Osteoblast (primary cell): ENCODE data around the gene CCL11. TPM values are rescaled to one million over a fixed set of nuclear protein-coding genes. Genes with fewer than 3 reads are reported as not detected.

Source experiments
- DNase-seq: peaks from one replicate; pipeline ENCODE4 v3.0.0; 2011; ENCODE audit warnings: low spot score, mixed read lengths; ENCODE audit not compliant: insufficient read length; ENCODE audit errors: missing footprints
- H2AFZ ChIP-seq: 2 replicates; pipeline ENCODE4 v1.6.0; 2011; ENCODE audit warnings: mild to moderate bottlenecking, low read length
- H3K27ac ChIP-seq: 2 replicates; pipeline ENCODE4 v1.5.1; 2011; ENCODE audit warnings: mild to moderate bottlenecking, low read depth, low read length, moderate library complexity
- H3K27me3 ChIP-seq: 2 replicates; pipeline ENCODE4 v1.6.0; 2012; ENCODE audit warnings: mild to moderate bottlenecking, control low read depth, inconsistent platforms, low read length, moderate library complexity; ENCODE audit not compliant: insufficient read depth
- H3K36me3 ChIP-seq: 2 replicates; pipeline ENCODE4 v1.5.1; 2011; ENCODE audit warnings: mild to moderate bottlenecking, low read length, control low read depth, moderate library complexity; ENCODE audit not compliant: insufficient read depth
- H3K4me1 ChIP-seq: 2 replicates; pipeline ENCODE4 v1.5.1; 2011; ENCODE audit warnings: mild to moderate bottlenecking, low read length, control low read depth, moderate library complexity; ENCODE audit not compliant: insufficient read depth
- H3K4me2 ChIP-seq: 2 replicates; pipeline ENCODE4 v1.6.0; 2011; ENCODE audit warnings: mild to moderate bottlenecking, low read length; ENCODE audit not compliant: insufficient read depth
- H3K4me3 ChIP-seq: fragments of 200-600 bp; sonication (generic); 3 replicates; pipeline ENCODE4 v1.5.1; 2012; ENCODE audit warnings: mild to moderate bottlenecking, low read length, inconsistent platforms; ENCODE audit not compliant: insufficient read depth
- H3K79me2 ChIP-seq: 2 replicates; pipeline ENCODE4 v1.6.0; 2012; ENCODE audit warnings: mild to moderate bottlenecking, low read length, control low read depth, inconsistent platforms; ENCODE audit not compliant: insufficient read depth
- H3K9me3 ChIP-seq: 2 replicates; pipeline ENCODE4 v1.5.1; 2011; ENCODE audit warnings: low read depth, low read length, control low read depth
- H4K20me1 ChIP-seq: 2 replicates; pipeline ENCODE4 v1.6.0; 2012; ENCODE audit warnings: mild to moderate bottlenecking, low read length, control low read depth; ENCODE audit not compliant: insufficient read depth
- CTCF ChIP-seq: IDR thresholded peaks from 2 replicates; pipeline ENCODE4 v1.5.1; 2011; ENCODE audit warnings: mild to moderate bottlenecking, low read depth, low read length, moderate library complexity; ENCODE audit errors: extremely low read depth
- total RNA-seq: library from RNA; depleted of rRNA; stranded (reverse); fragments of >200 nt; gene quantifications from 2 replicates; pipeline ENCODE4 v1.2.3, GENCODE V29; 2012

CCL11 gene
- total RNA-seq, 1 donor, result not detected

GRCh38 chr17:34260861-34261260 is 24.7 kb upstream of the CCL11 start:
- Histone ChIP-seq H3K79me2 (no peaks in the 10 kb centered on the region), H3K27me3 (no peaks in the 10 kb centered on the region), H3K36me3 (peaks cover 6% of the 10 kb centered on the region), H4K20me1 (no peaks in the 10 kb centered on the region), H3K4me1 (peaks cover 9% of the 10 kb centered on the region), H3K27ac (no peak overlapping the region), H3K4me2 (no peak overlapping the region), H3K4me3 (no peak overlapping the region), H3K9me3 (no peaks in the 10 kb centered on the region), H2AFZ (peak overlapping the region; percentile 12)
- no peak for DNase-seq
- no peak for TF ChIP-seq CTCF

- Histone ChIP-seq H3K4me3 (no peak overlapping the region), H3K36me3 (no peaks in the 10 kb centered on the region), H2AFZ (no peak overlapping the region), H3K27ac (no peak overlapping the region), H3K9me3 (no peaks in the 10 kb centered on the region), H3K79me2 (no peaks in the 10 kb centered on the region), H3K4me2 (no peak overlapping the region), H3K27me3 (no peaks in the 10 kb centered on the region), H4K20me1 (no peaks in the 10 kb centered on the region), H3K4me1 (no peaks in the 10 kb centered on the region)
- no peak for TF ChIP-seq CTCF
- no peak for DNase-seq
These were observed 23.8 kb upstream of the CCL11 start for GRCh38 chr17:34261568-34262337.

- Histone ChIP-seq H3K4me3 (no peak overlapping the region), H3K27ac (no peak overlapping the region), H3K36me3 (no peaks in the 10 kb centered on the region), H3K9me3 (no peaks in the 10 kb centered on the region), H3K4me1 (peaks cover 9% of the 10 kb centered on the region), H3K27me3 (no peaks in the 10 kb centered on the region), H3K4me2 (no peak overlapping the region), H3K79me2 (no peaks in the 10 kb centered on the region), H2AFZ (no peak overlapping the region), H4K20me1 (no peaks in the 10 kb centered on the region)
- no peak for DNase-seq
- no peak for TF ChIP-seq CTCF
These were observed 19.8 kb upstream of the CCL11 start for GRCh38 chr17:34265711-34266110.

- H2AFZ ChIP-seq, result no peak within 1 kb of the TSS
- no peaks in the 10 kb centered on the region for H3K79me2 ChIP-seq
- H3K4me1 ChIP-seq, result peaks cover 9% of the 10 kb centered on the region
- H3K27ac ChIP-seq, result no peak within 1 kb of the TSS
- H3K4me2 ChIP-seq, result no peak within 1 kb of the TSS
- no peaks in the 10 kb centered on the region for H4K20me1 ChIP-seq
- H3K36me3 ChIP-seq, result no peaks in the 10 kb centered on the region
- no peaks in the 10 kb centered on the region for H3K27me3 ChIP-seq
- H3K4me3 ChIP-seq, result no peak within 1 kb of the TSS
- no peak for DNase-seq
- TF ChIP-seq CTCF, result no peak
- no peaks in the 10 kb centered on the region for H3K9me3 ChIP-seq
These were observed 15.6 kb upstream of the CCL11 start, which contains the start of gene CCL7 for GRCh38 chr17:34269969-34270368. Gene CCL7, plus strand, starts transcription at chr17:34270221. Its CDS starts 70 bp downstream, at chr17:34270291.
